ENCODE data around the gene POLR2J3.
"Not testable (repeated sequence)": the region's sequence is repeated elsewhere in the genome, so short reads cannot be mapped to it uniquely, and the experiment has no call there.

GRCh38 chr7:102581722-102582121 is 9.3 kb upstream of the POLR2J3 start:
- not testable (repeated sequence) for TF ChIP-seq POLR2A (IDR thresholded peaks at IDR 0.05; ENCODE audit: low read depth, low read length); EZH2 (IDR thresholded peaks at IDR 0.05; ENCODE audit: borderline replicate concordance, low read depth, low read length, severe bottlenecking); CTCF (IDR thresholded peaks at IDR 0.05; ENCODE audit: extremely low read depth in 1 of 2, insufficient read depth in 1 of 2, low read depth in 1 of 2, low read length in 2 of 2)
